Measurements from ENCODE around the gene PLOD3. TPM values are rescaled to one million over a fixed set of nuclear protein-coding genes. Genes with fewer than 3 reads are reported as not detected.
A peak's percentile ranks its signal among the peaks of the same experiment; 100 is the strongest.

PLOD3 gene
- total RNA-seq, 1 experiment from 2014 or later: 74.5 TPM

- TF ChIP-seq CTCF (conservative IDR thresholded peaks at IDR 0.05): peak; percentile 67
- Histone ChIP-seq H3K79me2 (ENCODE audit: insufficient read depth, low read length) (no peaks in the 10 kb centered on the region), H3K27me3 (ENCODE audit: insufficient read depth, low read length) (no peaks in the 10 kb centered on the region), H3K4me1 (ENCODE audit: insufficient read depth, low read length) (0 out of 2 replicates have a peak, but pooled peaks cover 3% of the 10 kb centered on the region), H4K8ac (replicated peaks; ENCODE audit: insufficient read length, low read depth, low read length) (no peak overlapping the region), H3K9me3 (ENCODE audit: control insufficient read depth, low read depth, low read length) (no peaks in the 10 kb centered on the region), H3K56ac (ENCODE audit: insufficient read length, low read depth, low read length) (no peak overlapping the region), H2BK120ac (ENCODE audit: low read depth, low read length, poor library complexity, severe bottlenecking) (no peak overlapping the region), H3K4ac (ENCODE audit: low read depth, low read length) (no peak overlapping the region), H4K20me1 (ENCODE audit: control insufficient read depth, insufficient read depth, insufficient read length) (no peaks in the 10 kb centered on the region), H3K27ac (ENCODE audit: insufficient read length, low read depth, low read length) (no peak overlapping the region), H4K91ac (ENCODE audit: insufficient read length, low read depth, low read length) (no peak overlapping the region), H2BK12ac (ENCODE audit: insufficient read length, low read depth, low read length) (no peak overlapping the region), H3K4me2 (ENCODE audit: insufficient read depth, insufficient read length, low read length) (no peak overlapping the region), H2AK5ac (ENCODE audit: insufficient read length, low read length) (no peak overlapping the region), H2BK5ac (ENCODE audit: insufficient read length, low read length) (no peak overlapping the region), H2BK20ac (ENCODE audit: low read depth, low read length, poor library complexity, severe bottlenecking) (no peak overlapping the region), H4K5ac (ENCODE audit: insufficient read length, low read depth, low read length) (no peak overlapping the region), H2AFZ (ENCODE audit: low read length) (no peak overlapping the region), H3K23me2 (ENCODE audit: insufficient read length, low read depth, low read length, poor library complexity, severe bottlenecking) (no peaks in the 10 kb centered on the region), H3K18ac (ENCODE audit: insufficient read length, low read depth, low read length) (no peak overlapping the region), H3T11ph (ENCODE audit: low read length) (no peak overlapping the region), H3K23ac (ENCODE audit: insufficient read length, low read depth, low read length) (no peak overlapping the region), H2BK15ac (ENCODE audit: low read depth, low read length) (no peak overlapping the region), H3K79me1 (ENCODE audit: insufficient read depth, low read depth, low read length, poor library complexity, severe bottlenecking) (no peaks in the 10 kb centered on the region), H3K14ac (ENCODE audit: insufficient read depth, low read length) (no peak overlapping the region), H3K9ac (ENCODE audit: extremely low read depth, insufficient read length, low read length) (no peak overlapping the region)
- Mint-ChIP-seq H3K27me3 (ENCODE audit: low read depth) (no peaks in the 10 kb centered on the region), H3K4me1 (peaks cover 21 to 40% of the 10 kb centered on the region in 2 experiments), H3K4me3 (peak overlapping the region in 1 of 2 experiments; percentile 4; a peak in 2 of 5 replicates), H3K36me3 (ENCODE audit: insufficient read depth in 1 of 3, low read depth in 3 of 3) (peaks cover 0 to 21% (median under 1%) of the 10 kb centered on the region in 3 experiments; a peak in 5 of 7 replicates), H3K9me3 (no peaks in the 10 kb centered on the region), H3K27ac (0 out of 7 replicates have a peak overlapping the region, but pooled peaks of 1 of the 3 experiments have one; percentile 20)
- DNase-seq: peak; percentile 69
- no CpG with 5 or more reads among the region's 11 CpGs for WGBS (ENCODE audit: extremely low coverage, insufficient read length, low lambda C conversion rate)
These were observed 17.7 kb upstream of the PLOD3 start for GRCh38 chr7:101235050-101235449.

Data from H9 (cell line).